Liver (tissue), 9 donors: Measurements from ENCODE around the gene INSR. TPM values are rescaled to one million over a fixed set of nuclear protein-coding genes. Genes with fewer than 3 reads are reported as not detected.

Source experiments
- DNase-seq: peaks from one replicate; pipeline ENCODE4 v3.0.0-alpha.2; 2017; ENCODE audit warnings: low spot score
- H3K27ac ChIP-seq, 2 donors: one replicate each; pipeline ENCODE4 v1.7.0; 2013; ENCODE audit warnings: inconsistent platforms in 2 of 2, low read length in 2 of 2, control low read depth in 1 of 2, low read depth in 1 of 2, mild to moderate bottlenecking in 1 of 2
- H3K27me3 ChIP-seq, 4 donors: one replicate each; pipeline versions ENCODE4 v1.6.1 to v1.7.0; 2013; ENCODE audit warnings: low read length in 3 of 4, inconsistent platforms in 1 of 4, mild to moderate bottlenecking in 1 of 4, moderate library complexity in 1 of 4; ENCODE audit not compliant: control insufficient read depth in 4 of 4, insufficient read depth in 4 of 4
- H3K36me3 ChIP-seq, 4 donors: one replicate each; pipeline versions ENCODE4 v1.6.1 to v1.7.0; 2013; ENCODE audit warnings: low read length in 3 of 4, mild to moderate bottlenecking in 3 of 4, low read depth in 1 of 4, moderate library complexity in 1 of 4; ENCODE audit not compliant: control insufficient read depth in 4 of 4, insufficient read depth in 3 of 4
- H3K4me1 ChIP-seq, 4 donors: one replicate each; pipeline versions ENCODE4 v1.6.1 to v1.7.0; 2013; ENCODE audit warnings: low read length in 3 of 4, mild to moderate bottlenecking in 3 of 4, moderate library complexity in 1 of 4; ENCODE audit not compliant: control insufficient read depth in 4 of 4, insufficient read depth in 4 of 4
- H3K4me3 ChIP-seq, 3 donors: one replicate each; pipeline versions ENCODE4 v1.6.1 to v1.7.0; 2013; ENCODE audit warnings: low read length in 3 of 3, control low read depth in 1 of 3, low read depth in 1 of 3, mild to moderate bottlenecking in 1 of 3
- H3K9ac ChIP-seq, 2 donors: one replicate each; pipeline ENCODE4 v1.7.0; 2013; ENCODE audit warnings: low read length in 2 of 2, mild to moderate bottlenecking in 2 of 2, moderate library complexity in 2 of 2, control low read depth in 1 of 2, low read depth in 1 of 2
- H3K9me3 ChIP-seq, 4 donors: one replicate each; pipeline versions ENCODE4 v1.6.1 to v1.7.0; 2013; ENCODE audit warnings: low read length in 3 of 4; ENCODE audit not compliant: control insufficient read depth in 4 of 4
- EGR1 ChIP-seq, 2 donors: IDR thresholded peaks; 2 replicates each; pipeline ENCODE4 v1.6.1; 2016 to 2018; ENCODE audit warnings: antibody characterized with exemption in 2 of 2, low read depth in 2 of 2
- FOXA1 ChIP-seq: IDR thresholded peaks from 2 replicates; pipeline ENCODE4 v1.6.1; 2016; ENCODE audit warnings: antibody characterized with exemption
- FOXA2 ChIP-seq: IDR thresholded peaks from 2 replicates; pipeline ENCODE4 v1.6.1; 2016; ENCODE audit warnings: antibody characterized with exemption
- GABPA ChIP-seq, 2 donors: IDR thresholded peaks in 1 of 2; conservative IDR thresholded peaks in 1 of 2; 2 replicates each; pipeline ENCODE4 v1.6.1; 2016; ENCODE audit warnings: antibody characterized with exemption in 2 of 2, mild to moderate bottlenecking in 1 of 2, moderate library complexity in 1 of 2
- HNF4A ChIP-seq, 2 donors: conservative IDR thresholded peaks; 2 replicates each; pipeline ENCODE4 v1.6.1; 2016; ENCODE audit warnings: antibody characterized with exemption in 2 of 2, mild to moderate bottlenecking in 2 of 2
- HNF4G ChIP-seq: IDR thresholded peaks from 2 replicates; pipeline ENCODE4 v1.6.1; 2016; ENCODE audit warnings: antibody characterized with exemption
- JUND ChIP-seq, 2 donors: IDR thresholded peaks; 2 replicates each; pipeline ENCODE4 v1.6.1; 2016; ENCODE audit warnings: antibody characterized with exemption in 2 of 2
- NR2F2 ChIP-seq: IDR thresholded peaks from 2 replicates; pipeline ENCODE4 v1.6.1; 2016; ENCODE audit warnings: antibody characterized with exemption
- RAD21 ChIP-seq, 2 donors: IDR thresholded peaks; 2 replicates each; pipeline ENCODE4 v1.6.1; 2016; ENCODE audit warnings: antibody characterized with exemption in 2 of 2, mild to moderate bottlenecking in 2 of 2
- RXRA ChIP-seq, 2 donors: IDR thresholded peaks; 2 replicates each; pipeline ENCODE4 v1.6.1; 2017 to 2018; ENCODE audit warnings: antibody characterized with exemption in 2 of 2, mild to moderate bottlenecking in 1 of 2
- SP1 ChIP-seq: IDR thresholded peaks from 2 replicates; pipeline ENCODE4 v1.6.1; 2018; ENCODE audit warnings: antibody characterized with exemption, mild to moderate bottlenecking
- TAF1 ChIP-seq: conservative IDR thresholded peaks from 2 replicates; pipeline ENCODE4 v1.6.1; 2016; ENCODE audit warnings: antibody characterized with exemption, mild to moderate bottlenecking
- YY1 ChIP-seq: IDR thresholded peaks from 2 replicates; pipeline ENCODE4 v1.6.1; 2016; ENCODE audit warnings: antibody characterized with exemption, mild to moderate bottlenecking
- WGBS: extraction: QIAGEN DNeasy Blood & Tissue Kit; methylation state at CpG from one replicate; pipeline ENCODE4 v1.1.7; 2013; 5-methylcytosine and 5-hydroxymethylcytosine counted together
- polyA plus RNA-seq, 2 donors: library from polyadenylated mRNA; stranded (reverse) in 1 of 2; unstranded in 1 of 2; fragments of 200-250 nt in 1 of 2; fragments of >200 nt in 1 of 2; fragmentation: Nextera tagmentation in 1 of 2; extraction: Ambion mirVana in 1 of 2; gene quantifications; one replicate each; pipeline versions ENCODE4 v1.2.1 to v1.2.3, GENCODE V29; 2013 to 2015
- total RNA-seq, 2 donors: library from RNA; depleted of rRNA; stranded (reverse); fragments of >200 nt; gene quantifications; one replicate each; pipeline ENCODE4 v1.2.3, GENCODE V29; 2014
- TF ChIP-seq, protein P1 (sequence below): IDR thresholded peaks from 2 replicates; pipeline ENCODE4 v1.6.1; 2016; ENCODE audit warnings: antibody characterized with exemption
- TF ChIP-seq, protein P2 (sequence below): IDR thresholded peaks from 2 replicates; pipeline ENCODE4 v1.6.1; 2016; ENCODE audit warnings: antibody characterized with exemption
- TF ChIP-seq, protein P3 (sequence below): IDR thresholded peaks from 2 replicates; pipeline ENCODE4 v1.6.1; 2016; ENCODE audit warnings: antibody characterized with exemption
- TF ChIP-seq, protein P4 (sequence below): fragments of 150-350 bp; IDR thresholded peaks from 2 replicates; pipeline ENCODE4 v1.5.1; 2017; ENCODE audit warnings: improper control_type of control experiment, low read depth, low read length; ENCODE audit not compliant: missing input control
- TF ChIP-seq, protein P5 (sequence below): IDR thresholded peaks from 2 replicates; pipeline ENCODE4 v1.6.1; 2016; ENCODE audit warnings: antibody characterized with exemption, mild to moderate bottlenecking
- donor health status: healthy.
- donor health status: healthy.
- donor health status: healthy.
- donor health status: healthy.
- donor health status: healthy.

Gene INSR
- total and polyA plus RNA-seq, 4 donors: 16.5 to 97.5 (median 50.8) TPM

DNA sequence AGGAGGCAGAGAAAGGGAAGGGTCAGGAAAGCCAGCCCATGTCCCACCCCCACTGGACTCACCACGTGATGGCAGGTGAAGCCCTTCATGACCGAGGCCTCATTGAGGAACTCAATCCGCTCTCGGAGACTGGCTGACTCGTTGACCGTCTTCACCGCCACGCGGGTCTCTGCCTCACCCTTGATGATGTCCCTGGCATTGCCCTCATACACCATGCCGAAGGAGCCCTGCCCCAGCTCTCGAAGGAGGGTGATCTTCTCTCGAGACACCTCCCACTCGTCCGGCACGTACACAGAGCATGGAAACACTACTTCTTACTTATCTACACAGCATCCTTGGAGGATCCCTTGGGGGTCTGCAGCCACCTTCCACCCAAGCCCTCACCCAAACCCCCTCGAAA is 169.0 kb downstream of the INSR start:
- H3K27ac ChIP-seq: peak overlapping the region in 1 of 2 donors; percentile 47
- no peak for DNase-seq
- no peak overlapping the region for H3K9ac ChIP-seq
- H3K4me1 ChIP-seq: no peaks in the 10 kb centered on the region
- peaks cover 0 to 7% (median 0%) of the 10 kb centered on the region in 4 donors for H3K9me3 ChIP-seq
- no peaks in the 10 kb centered on the region for H3K27me3 ChIP-seq
- H3K36me3 ChIP-seq: peaks cover 33 to 76% (median 61%) of the 10 kb centered on the region in 4 donors
- H3K4me3 ChIP-seq: no peak overlapping the region
- TF ChIP-seq YY1 (no peak), SP1 (no peak), HNF4A (conservative IDR thresholded peaks at IDR 0.05) (no peak), RXRA (IDR thresholded peaks at IDR 0.05) (no peak), TAF1 (no peak), EGR1 (IDR thresholded peaks at IDR 0.05; ENCODE audit: low read depth in 2 of 2) (no peak), NR2F2 (no peak), HNF4G (no peak), GABPA (IDR thresholded peaks at IDR 0.05 in 1 of 2, conservative IDR thresholded peaks at IDR 0.05 in 1 of 2) (no peak), JUND (IDR thresholded peaks at IDR 0.05) (no peak), RAD21 (IDR thresholded peaks at IDR 0.05) (no peak), FOXA1 (no peak), FOXA2 (no peak)
- TF ChIP-seq, protein P1, sequence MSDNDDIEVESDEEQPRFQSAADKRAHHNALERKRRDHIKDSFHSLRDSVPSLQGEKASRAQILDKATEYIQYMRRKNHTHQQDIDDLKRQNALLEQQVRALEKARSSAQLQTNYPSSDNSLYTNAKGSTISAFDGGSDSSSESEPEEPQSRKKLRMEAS: no peak
- TF ChIP-seq, protein P2, sequence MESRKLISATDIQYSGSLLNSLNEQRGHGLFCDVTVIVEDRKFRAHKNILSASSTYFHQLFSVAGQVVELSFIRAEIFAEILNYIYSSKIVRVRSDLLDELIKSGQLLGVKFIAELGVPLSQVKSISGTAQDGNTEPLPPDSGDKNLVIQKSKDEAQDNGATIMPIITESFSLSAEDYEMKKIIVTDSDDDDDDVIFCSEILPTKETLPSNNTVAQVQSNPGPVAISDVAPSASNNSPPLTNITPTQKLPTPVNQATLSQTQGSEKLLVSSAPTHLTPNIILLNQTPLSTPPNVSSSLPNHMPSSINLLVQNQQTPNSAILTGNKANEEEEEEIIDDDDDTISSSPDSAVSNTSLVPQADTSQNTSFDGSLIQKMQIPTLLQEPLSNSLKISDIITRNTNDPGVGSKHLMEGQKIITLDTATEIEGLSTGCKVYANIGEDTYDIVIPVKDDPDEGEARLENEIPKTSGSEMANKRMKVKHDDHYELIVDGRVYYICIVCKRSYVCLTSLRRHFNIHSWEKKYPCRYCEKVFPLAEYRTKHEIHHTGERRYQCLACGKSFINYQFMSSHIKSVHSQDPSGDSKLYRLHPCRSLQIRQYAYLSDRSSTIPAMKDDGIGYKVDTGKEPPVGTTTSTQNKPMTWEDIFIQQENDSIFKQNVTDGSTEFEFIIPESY: no peak
- TF ChIP-seq, protein P3, sequence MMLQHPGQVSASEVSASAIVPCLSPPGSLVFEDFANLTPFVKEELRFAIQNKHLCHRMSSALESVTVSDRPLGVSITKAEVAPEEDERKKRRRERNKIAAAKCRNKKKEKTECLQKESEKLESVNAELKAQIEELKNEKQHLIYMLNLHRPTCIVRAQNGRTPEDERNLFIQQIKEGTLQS: no peak
- TF ChIP-seq, protein P4, sequence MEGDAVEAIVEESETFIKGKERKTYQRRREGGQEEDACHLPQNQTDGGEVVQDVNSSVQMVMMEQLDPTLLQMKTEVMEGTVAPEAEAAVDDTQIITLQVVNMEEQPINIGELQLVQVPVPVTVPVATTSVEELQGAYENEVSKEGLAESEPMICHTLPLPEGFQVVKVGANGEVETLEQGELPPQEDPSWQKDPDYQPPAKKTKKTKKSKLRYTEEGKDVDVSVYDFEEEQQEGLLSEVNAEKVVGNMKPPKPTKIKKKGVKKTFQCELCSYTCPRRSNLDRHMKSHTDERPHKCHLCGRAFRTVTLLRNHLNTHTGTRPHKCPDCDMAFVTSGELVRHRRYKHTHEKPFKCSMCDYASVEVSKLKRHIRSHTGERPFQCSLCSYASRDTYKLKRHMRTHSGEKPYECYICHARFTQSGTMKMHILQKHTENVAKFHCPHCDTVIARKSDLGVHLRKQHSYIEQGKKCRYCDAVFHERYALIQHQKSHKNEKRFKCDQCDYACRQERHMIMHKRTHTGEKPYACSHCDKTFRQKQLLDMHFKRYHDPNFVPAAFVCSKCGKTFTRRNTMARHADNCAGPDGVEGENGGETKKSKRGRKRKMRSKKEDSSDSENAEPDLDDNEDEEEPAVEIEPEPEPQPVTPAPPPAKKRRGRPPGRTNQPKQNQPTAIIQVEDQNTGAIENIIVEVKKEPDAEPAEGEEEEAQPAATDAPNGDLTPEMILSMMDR: no peak
- TF ChIP-seq, protein P5, sequence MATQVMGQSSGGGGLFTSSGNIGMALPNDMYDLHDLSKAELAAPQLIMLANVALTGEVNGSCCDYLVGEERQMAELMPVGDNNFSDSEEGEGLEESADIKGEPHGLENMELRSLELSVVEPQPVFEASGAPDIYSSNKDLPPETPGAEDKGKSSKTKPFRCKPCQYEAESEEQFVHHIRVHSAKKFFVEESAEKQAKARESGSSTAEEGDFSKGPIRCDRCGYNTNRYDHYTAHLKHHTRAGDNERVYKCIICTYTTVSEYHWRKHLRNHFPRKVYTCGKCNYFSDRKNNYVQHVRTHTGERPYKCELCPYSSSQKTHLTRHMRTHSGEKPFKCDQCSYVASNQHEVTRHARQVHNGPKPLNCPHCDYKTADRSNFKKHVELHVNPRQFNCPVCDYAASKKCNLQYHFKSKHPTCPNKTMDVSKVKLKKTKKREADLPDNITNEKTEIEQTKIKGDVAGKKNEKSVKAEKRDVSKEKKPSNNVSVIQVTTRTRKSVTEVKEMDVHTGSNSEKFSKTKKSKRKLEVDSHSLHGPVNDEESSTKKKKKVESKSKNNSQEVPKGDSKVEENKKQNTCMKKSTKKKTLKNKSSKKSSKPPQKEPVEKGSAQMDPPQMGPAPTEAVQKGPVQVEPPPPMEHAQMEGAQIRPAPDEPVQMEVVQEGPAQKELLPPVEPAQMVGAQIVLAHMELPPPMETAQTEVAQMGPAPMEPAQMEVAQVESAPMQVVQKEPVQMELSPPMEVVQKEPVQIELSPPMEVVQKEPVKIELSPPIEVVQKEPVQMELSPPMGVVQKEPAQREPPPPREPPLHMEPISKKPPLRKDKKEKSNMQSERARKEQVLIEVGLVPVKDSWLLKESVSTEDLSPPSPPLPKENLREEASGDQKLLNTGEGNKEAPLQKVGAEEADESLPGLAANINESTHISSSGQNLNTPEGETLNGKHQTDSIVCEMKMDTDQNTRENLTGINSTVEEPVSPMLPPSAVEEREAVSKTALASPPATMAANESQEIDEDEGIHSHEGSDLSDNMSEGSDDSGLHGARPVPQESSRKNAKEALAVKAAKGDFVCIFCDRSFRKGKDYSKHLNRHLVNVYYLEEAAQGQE: no peak
- WGBS: 91% methylated on average over 16 of the region's 16 CpGs
